ENCODE results near the gene ZNF662.

- TF ChIP-seq CTCF (IDR thresholded peaks at IDR 0.05) (no peak), POLR2A (IDR thresholded peaks at IDR 0.05) (no peak)
Measured at GRCh38 chr3:42864321-42864950, 41.5 kb upstream of the ZNF662 start.

Data from right lobe of liver (tissue), 4 donors.